GM18951 (cell line): ENCODE measurements around the gene RPTOR.

Experiments
- POLR2A ChIP-seq: IDR thresholded peaks from 4 replicates; pipeline ENCODE4 v1.6.1; 2011; ENCODE audit warnings: mild to moderate bottlenecking; ENCODE audit not compliant: insufficient read length, insufficient read depth; ENCODE audit errors: extremely low read depth
- in situ Hi-C: fragments of 300-500 bp; cut with MboI; formaldehyde crosslinking; loops from one replicate; pipeline ENCODE4 v1.12.0; 2022; ENCODE audit warnings: low sequenced_read_pairs, mixed read lengths, inconsistent platforms; ENCODE audit not compliant: unreplicated experiment

The RPTOR gene

GRCh38 chr17:80862481-80862961, 317.9 kb downstream of the RPTOR start:
- in situ Hi-C loops: loop anchor here (10.0 kb wide), 1 partner anchor 428 kb away; no protein-coding TSS in a partner anchor

GRCh38 chr17:80862978-80863377, 318.3 kb downstream of the RPTOR start:
- no peak for TF ChIP-seq POLR2A
- in situ Hi-C loops: loop anchor here (10.0 kb wide), 1 partner anchor 428 kb away; no protein-coding TSS in a partner anchor

More at GRCh38 chr17:80862481-80862961, 317.9 kb downstream of the RPTOR start:
- no peak for TF ChIP-seq POLR2A

- no peak for TF ChIP-seq POLR2A
- in situ Hi-C loops: loop anchor here (10.0 kb wide), 1 partner anchor 429 kb away; no protein-coding TSS in a partner anchor
Observed at GRCh38 chr17:80863626-80864025, 319.0 kb downstream of the RPTOR start.

- in situ Hi-C loops: loop anchor here (10.0 kb wide), 1 partner anchor 430 kb away; no protein-coding TSS in a partner anchor
Observed at GRCh38 chr17:80864751-80865150, 320.1 kb downstream of the RPTOR start.

GRCh38 chr17:80866050-80866793, 321.6 kb downstream of the RPTOR start:
- in situ Hi-C loops: loop anchor here (10.0 kb wide), 1 partner anchor 431 kb away; no protein-coding TSS in a partner anchor
- no peak for TF ChIP-seq POLR2A

More at GRCh38 chr17:80864751-80865150, 320.1 kb downstream of the RPTOR start:
- TF ChIP-seq POLR2A: no peak

- in situ Hi-C loops: loop anchor here (10.0 kb wide), 1 partner anchor 433 kb away; no protein-coding TSS in a partner anchor
Observed at GRCh38 chr17:80868022-80868609, 323.5 kb downstream of the RPTOR start.

GRCh38 chr17:80869481-80870145, 325.0 kb downstream of the RPTOR start:
- no peak for TF ChIP-seq POLR2A
- in situ Hi-C loops: loop anchor here (10.0 kb wide), 1 partner anchor 435 kb away; no protein-coding TSS in a partner anchor

More at GRCh38 chr17:80868022-80868609, 323.5 kb downstream of the RPTOR start:
- no peak for TF ChIP-seq POLR2A

- no peak for TF ChIP-seq POLR2A
- in situ Hi-C loops: no loop called here
Observed at GRCh38 chr17:80870401-80870800, 325.8 kb downstream of the RPTOR start.

GRCh38 chr17:80871341-80871740, 326.7 kb downstream of the RPTOR start:
- in situ Hi-C loops: no loop called here
- TF ChIP-seq POLR2A: no peak

- in situ Hi-C loops: no loop called here
Observed at GRCh38 chr17:80872001-80872500, 327.4 kb downstream of the RPTOR start.

GRCh38 chr17:80872501-80873306, 328.1 kb downstream of the RPTOR start:
- TF ChIP-seq POLR2A: no peak
- in situ Hi-C loops: no loop called here

More at GRCh38 chr17:80872001-80872500, 327.4 kb downstream of the RPTOR start:
- TF ChIP-seq POLR2A: no peak
